GM21737 (cell line): Measurements from ENCODE around the gene EFCAB5.
"Not testable (repeated sequence)": the region's sequence is repeated elsewhere in the genome, so short reads cannot be mapped to it uniquely, and the experiment has no call there.

Experiments
- ATAC-seq: cut with Tn5 transposase; IDR thresholded peaks from one replicate; pipeline ENCODE4 v1.9.1; 2021; ENCODE audit warnings: mild to moderate bottlenecking, moderate library complexity; ENCODE audit not compliant: unreplicated experiment

The EFCAB5 gene

GRCh38 chr17:29933379-29933778 is 8.1 kb upstream of the EFCAB5 start:
- ATAC-seq = no peak

GRCh38 chr17:29935909-29936308 is 5.5 kb upstream of the EFCAB5 start:
- ATAC-seq = not testable (repeated sequence)

GRCh38 chr17:29936724-29937123 is 4.7 kb upstream of the EFCAB5 start:
- ATAC-seq = no peak

GRCh38 chr17:29945281-29945680 is 3.8 kb downstream of the EFCAB5 start:
- no peak for ATAC-seq

- no peak for ATAC-seq
Measured at GRCh38 chr17:29948448-29949215, 7.2 kb downstream of the EFCAB5 start.

- no peak for ATAC-seq
Measured at GRCh38 chr17:29949696-29950095, 8.3 kb downstream of the EFCAB5 start.

GRCh38 chr17:29954405-29954804 is 13.0 kb downstream of the EFCAB5 start:
- ATAC-seq = no peak

GRCh38 chr17:29956225-29956624 is 14.8 kb downstream of the EFCAB5 start:
- ATAC-seq = no peak

GRCh38 chr17:29957488-29957887 is 16.1 kb downstream of the EFCAB5 start:
- not testable (repeated sequence) for ATAC-seq

GRCh38 chr17:29958947-29959657 is 17.7 kb downstream of the EFCAB5 start:
- no peak for ATAC-seq

GRCh38 chr17:29959658-29960337 is 18.4 kb downstream of the EFCAB5 start:
- ATAC-seq = no peak

GRCh38 chr17:29962656-29963055 is 21.2 kb downstream of the EFCAB5 start:
- ATAC-seq = no peak

- no peak for ATAC-seq
Measured at GRCh38 chr17:29968271-29968670, 26.8 kb downstream of the EFCAB5 start.

- no peak for ATAC-seq
Measured at GRCh38 chr17:29972277-29972676, 30.8 kb downstream of the EFCAB5 start.

GRCh38 chr17:29973005-29973404 is 31.6 kb downstream of the EFCAB5 start:
- no peak for ATAC-seq

GRCh38 chr17:29977836-29978235 is 36.4 kb downstream of the EFCAB5 start:
- no peak for ATAC-seq

GRCh38 chr17:29980261-29980660 is 38.8 kb downstream of the EFCAB5 start:
- no peak for ATAC-seq

GRCh38 chr17:29982991-29983653 is 41.7 kb downstream of the EFCAB5 start:
- no peak for ATAC-seq

- no peak for ATAC-seq
Measured at GRCh38 chr17:29996458-29996857, 55.0 kb downstream of the EFCAB5 start.

- no peak for ATAC-seq
Measured at GRCh38 chr17:30000001-30000754, 58.7 kb downstream of the EFCAB5 start.
